Kidney epithelial cell (primary cell): ENCODE results near the gene RAB37. TPM values are rescaled to one million over a fixed set of nuclear protein-coding genes. Genes with fewer than 3 reads are reported as not detected.

Experiments used
- DNase-seq: peaks from one replicate; pipeline ENCODE4 v3.0.0-alpha.2; 2010; ENCODE audit warnings: low read depth
- H3K27me3 ChIP-seq: 2 replicates; pipeline ENCODE4 v1.6.0; 2011; ENCODE audit warnings: low read length; ENCODE audit not compliant: control insufficient read depth, insufficient read depth
- H3K36me3 ChIP-seq: 2 replicates; pipeline ENCODE4 v1.5.1; 2011; ENCODE audit warnings: low read length; ENCODE audit not compliant: control insufficient read depth, insufficient read depth
- H3K4me3 ChIP-seq: 2 replicates; pipeline ENCODE4 v1.5.1; 2011; ENCODE audit warnings: low read depth, mild to moderate bottlenecking, control low read depth, low read length
- total RNA-seq: library from RNA; depleted of rRNA; stranded (reverse); fragments of >200 nt; gene quantifications from 2 replicates; pipeline ENCODE4 v1.2.3, GENCODE V29; 2015
- TF ChIP-seq, protein P1 (sequence below): IDR thresholded peaks from 2 replicates; pipeline ENCODE4 v1.5.1; 2011; ENCODE audit warnings: mild to moderate bottlenecking, moderate library complexity, low read length, control low read depth, inconsistent platforms; ENCODE audit not compliant: insufficient read depth, poor library complexity, severe bottlenecking

The RAB37 gene
- total RNA-seq, 1 donor from 2014 or later, result not detected

DNA sequence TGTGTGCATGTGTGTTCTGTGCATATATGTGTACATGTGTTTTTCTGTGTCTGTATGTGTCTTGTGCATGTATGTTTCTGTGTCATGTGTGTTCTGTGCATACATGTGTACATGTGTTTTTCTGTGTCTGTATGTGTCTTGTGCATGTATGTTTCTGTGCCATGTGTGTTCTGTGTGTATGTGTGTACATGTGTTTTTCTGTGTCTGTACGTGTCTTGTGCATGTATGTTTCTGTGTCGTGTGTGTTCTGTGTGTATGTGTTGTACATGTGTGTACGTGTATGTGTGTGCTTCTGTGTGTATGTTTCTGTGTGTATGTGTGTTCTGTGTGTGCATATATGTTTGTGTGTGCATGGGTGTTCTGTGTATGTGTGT is 8.4 kb upstream of the RAB37 start:
- TF ChIP-seq, protein P1, sequence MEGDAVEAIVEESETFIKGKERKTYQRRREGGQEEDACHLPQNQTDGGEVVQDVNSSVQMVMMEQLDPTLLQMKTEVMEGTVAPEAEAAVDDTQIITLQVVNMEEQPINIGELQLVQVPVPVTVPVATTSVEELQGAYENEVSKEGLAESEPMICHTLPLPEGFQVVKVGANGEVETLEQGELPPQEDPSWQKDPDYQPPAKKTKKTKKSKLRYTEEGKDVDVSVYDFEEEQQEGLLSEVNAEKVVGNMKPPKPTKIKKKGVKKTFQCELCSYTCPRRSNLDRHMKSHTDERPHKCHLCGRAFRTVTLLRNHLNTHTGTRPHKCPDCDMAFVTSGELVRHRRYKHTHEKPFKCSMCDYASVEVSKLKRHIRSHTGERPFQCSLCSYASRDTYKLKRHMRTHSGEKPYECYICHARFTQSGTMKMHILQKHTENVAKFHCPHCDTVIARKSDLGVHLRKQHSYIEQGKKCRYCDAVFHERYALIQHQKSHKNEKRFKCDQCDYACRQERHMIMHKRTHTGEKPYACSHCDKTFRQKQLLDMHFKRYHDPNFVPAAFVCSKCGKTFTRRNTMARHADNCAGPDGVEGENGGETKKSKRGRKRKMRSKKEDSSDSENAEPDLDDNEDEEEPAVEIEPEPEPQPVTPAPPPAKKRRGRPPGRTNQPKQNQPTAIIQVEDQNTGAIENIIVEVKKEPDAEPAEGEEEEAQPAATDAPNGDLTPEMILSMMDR, result no peak
- Histone ChIP-seq H3K36me3 (no peaks in the 10 kb centered on the region), H3K4me3 (no peak overlapping the region), H3K27me3 (peaks cover 4% of the 10 kb centered on the region)
- DNase-seq, result no peak

DNA sequence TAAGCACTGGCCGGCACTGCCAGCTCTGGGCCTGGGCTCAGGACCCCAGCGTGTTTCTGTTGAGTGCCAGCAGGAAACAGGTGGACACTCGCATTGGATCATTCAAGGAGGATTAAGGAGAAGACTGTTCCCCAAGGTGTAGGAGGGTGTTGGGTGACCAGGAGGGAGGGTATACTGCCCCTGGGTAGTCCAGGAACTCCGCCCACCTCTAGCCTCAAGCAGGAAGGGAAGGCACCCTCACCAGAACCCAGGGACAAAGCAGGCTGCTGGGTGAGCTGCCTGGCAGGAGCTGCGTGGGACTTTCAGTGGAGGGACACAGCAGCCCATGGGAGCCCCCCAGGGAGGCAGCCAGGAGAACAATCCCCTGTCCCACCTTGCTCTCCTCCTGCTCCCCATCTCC is 7.7 kb upstream of the RAB37 start:
- H3K27me3 ChIP-seq, result peaks cover 11% of the 10 kb centered on the region
- DNase-seq, result no peak
- no peaks in the 10 kb centered on the region for H3K36me3 ChIP-seq
- TF ChIP-seq, protein P1, result no peak
- no peak overlapping the region for H3K4me3 ChIP-seq

DNA sequence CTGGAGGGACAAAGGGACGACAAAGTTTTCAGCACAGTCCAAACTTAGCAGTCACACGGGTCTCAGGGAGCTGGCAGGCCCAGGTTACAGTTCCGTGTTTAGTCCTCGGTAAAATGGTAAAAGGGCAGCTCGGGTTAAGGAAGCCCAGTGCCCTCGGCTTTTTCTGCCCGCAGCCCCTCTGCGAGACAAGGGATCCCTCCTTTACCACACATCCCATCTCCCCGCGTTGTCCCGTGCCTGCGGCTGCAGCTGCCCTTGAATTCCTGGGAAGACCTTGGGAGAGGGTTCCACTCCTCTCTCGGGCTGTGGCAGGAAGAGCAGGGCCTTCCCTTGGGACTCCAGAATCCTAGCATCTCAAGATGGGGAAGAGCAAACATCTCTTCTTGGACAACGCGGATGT is 7.2 kb upstream of the RAB37 start:
- peaks cover 12% of the 10 kb centered on the region for H3K27me3 ChIP-seq
- H3K4me3 ChIP-seq, result no peak overlapping the region
- TF ChIP-seq, protein P1, result no peak
- no peaks in the 10 kb centered on the region for H3K36me3 ChIP-seq
- no peak for DNase-seq

DNA sequence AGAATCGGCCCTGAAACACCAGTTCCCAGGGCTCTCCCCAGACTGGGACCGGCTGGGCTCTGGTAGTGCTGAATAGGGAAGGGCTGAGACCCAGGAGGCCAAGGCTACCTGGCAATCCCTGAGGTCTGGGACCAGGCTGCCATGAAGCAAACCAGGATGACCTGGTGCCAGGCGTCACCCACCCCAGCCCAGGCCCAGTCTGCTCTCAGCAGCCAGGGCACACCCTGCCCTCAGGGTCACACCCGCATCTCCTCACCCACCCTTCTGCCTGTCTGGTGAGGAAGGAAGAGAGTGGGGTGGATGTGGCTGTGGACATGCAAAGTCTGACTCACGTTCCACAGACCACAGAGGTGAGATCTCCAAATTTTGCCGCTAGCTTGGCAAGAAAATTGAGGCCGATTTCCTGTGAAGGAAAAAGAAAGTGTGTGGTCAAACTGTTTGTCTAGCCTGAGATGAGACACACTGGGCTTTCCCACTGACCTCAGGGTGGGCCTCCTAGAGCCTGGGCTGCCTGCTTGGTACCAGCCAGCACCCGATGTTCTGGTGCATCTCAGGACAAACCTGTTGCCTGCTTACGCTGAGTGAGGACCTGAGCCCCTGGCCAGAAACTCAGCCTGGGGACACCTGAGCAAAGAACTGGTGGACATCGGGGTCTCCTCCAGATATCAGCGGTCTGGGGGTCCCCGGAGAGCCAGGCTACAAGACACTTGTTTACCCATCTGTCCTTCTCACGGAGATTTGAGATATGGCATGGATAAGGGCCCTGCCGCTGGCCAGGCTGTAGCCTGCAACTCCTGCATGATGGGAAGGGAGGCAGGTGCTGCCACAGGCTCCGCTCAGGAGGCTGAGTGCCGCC is 6.3 kb upstream of the RAB37 start:
- TF ChIP-seq, protein P1, result no peak
- no peak for DNase-seq
- peaks cover 20% of the 10 kb centered on the region for H3K27me3 ChIP-seq
- no peak overlapping the region for H3K4me3 ChIP-seq
- no peaks in the 10 kb centered on the region for H3K36me3 ChIP-seq

DNA sequence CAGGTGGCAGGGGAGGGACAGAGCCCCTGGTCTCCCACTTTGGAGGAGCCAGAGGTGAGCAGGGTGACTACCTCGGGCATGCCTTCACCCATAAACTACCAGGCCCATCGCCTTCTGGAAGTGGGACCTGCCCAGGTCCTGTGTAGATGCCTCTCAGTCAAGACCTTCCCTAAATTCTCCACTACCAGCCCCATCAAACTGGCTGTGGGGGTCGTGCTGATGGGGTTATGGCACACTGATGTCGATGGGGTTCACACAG is 5.8 kb upstream of the RAB37 start:
- DNase-seq, result no peak
- Histone ChIP-seq H3K36me3 (no peaks in the 10 kb centered on the region), H3K27me3 (peaks cover 26% of the 10 kb centered on the region), H3K4me3 (no peak overlapping the region)
- TF ChIP-seq, protein P1, result no peak
